Inflammatory macrophage (primary cell): Measurements from ENCODE around the gene CFAP126.
A peak's percentile ranks its signal among the peaks of the same experiment; 100 is the strongest.
"Not testable (repeated sequence)": the region's sequence is repeated elsewhere in the genome, so short reads cannot be mapped to it uniquely, and the experiment has no call there.

ENCODE experiments used
- DNase-seq, 2 donors: peaks; one replicate each; pipeline ENCODE4 v3.0.0-alpha.2; 2020 to 2022

CFAP126 gene

DNA sequence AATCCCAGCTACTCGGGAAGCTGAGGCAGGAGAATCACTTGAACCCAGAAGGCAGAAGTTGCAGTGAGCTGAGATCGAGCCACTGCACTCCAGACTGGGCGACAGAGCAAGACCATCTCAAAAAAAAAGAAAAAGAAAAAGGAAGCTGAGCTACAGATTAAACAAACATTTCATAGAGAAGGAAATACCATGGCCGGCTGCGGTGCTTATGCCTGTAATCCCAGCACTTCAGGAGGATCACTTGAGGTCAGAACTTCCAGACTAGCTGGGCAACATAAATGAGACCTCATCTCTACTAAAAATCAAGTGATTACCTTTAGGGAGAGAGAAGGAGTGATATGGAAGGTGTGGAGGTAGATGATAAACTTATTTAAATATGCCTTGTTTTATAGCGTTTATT, 14.0 kb upstream of the CFAP126 start:
- DNase-seq = no peak

DNA sequence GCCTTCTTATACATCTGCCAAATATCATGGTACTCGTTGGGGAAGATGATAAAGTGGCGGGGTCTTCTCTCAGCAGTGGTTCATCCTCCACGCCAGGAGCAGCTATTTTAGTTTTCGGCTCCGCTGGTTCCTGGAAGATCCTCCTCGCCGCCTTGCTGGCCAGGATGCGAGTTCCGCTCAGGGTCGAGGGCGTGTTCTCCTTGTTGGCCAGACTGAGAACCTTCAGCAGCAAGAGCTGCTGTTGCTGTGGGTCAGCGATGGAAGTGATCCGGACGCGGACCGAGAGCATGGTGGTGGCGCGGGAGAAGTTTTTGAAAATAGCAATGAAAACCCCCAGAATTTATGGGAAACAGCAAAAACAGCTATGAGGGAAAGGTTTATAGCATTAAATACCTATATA, 11.4 kb upstream of the CFAP126 start:
- peak in 1 of 2 donors; percentile 77 for DNase-seq

DNA sequence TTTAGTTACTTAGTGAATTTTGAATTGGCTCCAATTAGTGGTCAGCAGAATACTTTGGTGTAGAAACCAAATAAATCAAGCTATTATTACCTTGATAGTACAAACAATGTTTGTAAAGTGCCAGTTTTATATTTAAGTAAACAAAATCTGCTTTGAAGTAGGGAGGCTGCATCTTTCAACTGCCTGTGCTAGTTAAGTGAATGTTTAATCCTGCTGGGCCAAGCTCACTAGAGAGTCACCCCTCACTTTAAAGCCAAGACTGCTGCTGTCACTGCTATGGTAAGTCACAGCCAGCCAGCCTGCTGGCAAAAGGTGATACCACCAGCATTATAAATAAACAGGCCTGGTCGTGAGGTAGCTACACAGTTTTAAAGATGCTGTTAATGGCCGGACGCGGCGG, 10.3 kb upstream of the CFAP126 start:
- no peak for DNase-seq

DNA sequence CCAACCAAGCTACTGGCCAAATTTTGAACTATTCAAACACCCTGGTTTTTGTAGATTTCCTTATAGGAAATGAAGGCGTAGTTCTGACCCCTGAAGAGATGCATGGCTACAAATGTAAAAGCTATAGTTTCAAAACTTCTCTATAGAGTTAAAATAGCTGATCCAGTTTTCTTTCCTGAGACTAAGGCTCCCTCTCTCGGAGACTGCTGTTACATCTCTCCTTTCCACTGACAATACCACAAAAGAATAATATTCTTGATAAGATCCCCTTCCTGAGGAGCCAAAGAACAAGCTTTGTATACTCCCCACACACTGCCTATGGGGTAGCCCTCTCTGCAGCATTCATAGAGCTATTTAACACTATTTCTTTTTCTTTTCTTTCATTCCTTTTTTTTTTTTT, 6.7 kb upstream of the CFAP126 start:
- DNase-seq = peak in 1 of 2 donors; percentile 14

DNA sequence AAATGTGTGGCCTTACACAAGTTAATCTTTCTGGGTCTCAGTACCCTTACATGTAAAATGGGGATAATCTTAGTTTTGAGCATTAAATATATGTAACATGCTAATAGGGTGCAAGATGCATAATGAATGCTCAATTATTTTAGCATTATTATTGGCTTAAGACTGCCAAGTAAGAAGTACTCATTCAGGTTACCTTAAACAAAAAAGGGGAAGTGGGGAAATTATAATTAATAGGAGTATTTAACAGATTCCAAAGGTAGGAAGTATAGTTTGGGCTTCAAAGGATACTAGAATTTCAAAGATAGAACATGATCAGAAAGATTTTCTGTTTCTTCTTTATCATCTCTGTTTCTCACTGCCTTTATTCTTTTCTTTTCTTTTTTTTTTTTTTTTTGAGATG, 5.8 kb upstream of the CFAP126 start:
- DNase-seq = no peak

DNA sequence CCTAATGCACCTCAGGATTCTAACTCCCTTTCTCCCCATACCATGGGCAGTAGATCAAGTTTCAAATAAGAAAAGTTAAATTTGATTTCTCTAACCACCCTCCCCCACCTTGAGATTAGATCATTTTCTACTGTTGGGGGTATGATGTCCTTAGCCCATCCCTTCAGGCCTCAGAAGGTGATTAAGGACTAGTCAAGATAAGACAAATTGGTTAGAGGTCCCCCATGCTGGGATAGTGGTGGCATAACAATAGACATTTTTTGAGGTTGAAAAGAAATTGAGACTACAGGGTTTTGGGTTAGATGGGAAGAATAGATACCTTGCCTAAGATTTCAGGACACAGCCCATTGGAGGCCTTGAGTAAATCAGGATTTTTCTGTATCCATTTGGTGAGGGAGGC, 2.5 kb downstream of the CFAP126 start:
- DNase-seq = no peak

DNA sequence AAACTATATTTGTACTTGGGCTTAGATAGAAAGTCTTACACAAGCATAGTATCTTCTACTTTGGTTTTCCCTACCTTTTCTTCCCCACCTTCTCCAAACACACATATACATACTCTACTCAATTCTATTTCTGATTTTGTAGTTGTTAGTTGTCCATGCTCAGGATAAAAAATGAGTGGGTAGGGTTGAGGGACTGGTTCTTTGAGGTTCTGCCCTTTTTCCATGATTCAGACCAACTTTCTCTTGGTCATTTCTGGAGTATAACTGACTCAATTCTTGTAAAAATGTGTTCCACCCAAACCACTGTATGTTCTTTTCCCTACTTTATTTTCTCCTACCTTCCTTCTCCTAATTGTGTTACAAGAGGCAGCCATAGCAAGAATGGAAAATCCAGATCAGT, 3.3 kb downstream of the CFAP126 start:
- DNase-seq = no peak

DNA sequence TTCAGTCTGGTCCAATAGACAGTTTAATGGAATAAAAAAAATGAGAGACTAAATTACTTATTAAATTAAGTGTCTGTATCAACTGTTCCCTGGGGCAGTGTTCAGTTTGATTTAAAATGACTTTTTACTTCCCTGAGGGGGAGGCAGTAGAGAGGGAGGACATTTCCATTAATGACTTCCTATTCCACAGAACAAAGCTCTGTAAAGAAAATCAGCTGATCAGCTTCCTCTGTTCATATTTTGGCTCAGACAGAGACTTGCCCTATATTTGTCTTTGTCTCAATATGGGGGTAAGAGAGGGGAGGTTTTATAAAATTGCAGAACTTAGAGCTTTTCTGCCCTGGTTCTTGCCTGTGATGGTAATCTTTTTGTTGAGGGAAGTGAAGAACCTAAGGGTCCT, 8.4 kb downstream of the CFAP126 start:
- DNase-seq = peak; percentile 79 to 92

DNA sequence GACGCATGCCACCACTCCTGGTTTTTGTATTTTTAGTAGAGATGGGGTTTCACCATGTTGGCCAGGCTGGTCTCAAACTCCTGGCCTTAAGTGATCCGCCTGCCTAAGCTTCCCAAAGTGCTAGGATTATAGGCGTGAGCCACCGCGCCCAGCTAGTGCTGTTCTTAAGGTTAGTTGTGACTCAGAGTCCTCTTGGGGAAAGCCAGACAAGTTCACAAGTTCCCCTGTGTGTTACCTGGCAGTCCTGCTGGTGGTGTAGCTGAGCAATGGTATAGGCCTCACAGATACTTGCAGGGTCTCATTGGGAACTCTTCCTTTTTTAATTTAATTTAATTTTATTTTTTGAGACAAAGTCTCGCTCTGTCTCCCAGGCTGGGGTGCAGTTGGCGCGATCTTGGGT, 10.6 kb downstream of the CFAP126 start:
- DNase-seq = no peak

DNA sequence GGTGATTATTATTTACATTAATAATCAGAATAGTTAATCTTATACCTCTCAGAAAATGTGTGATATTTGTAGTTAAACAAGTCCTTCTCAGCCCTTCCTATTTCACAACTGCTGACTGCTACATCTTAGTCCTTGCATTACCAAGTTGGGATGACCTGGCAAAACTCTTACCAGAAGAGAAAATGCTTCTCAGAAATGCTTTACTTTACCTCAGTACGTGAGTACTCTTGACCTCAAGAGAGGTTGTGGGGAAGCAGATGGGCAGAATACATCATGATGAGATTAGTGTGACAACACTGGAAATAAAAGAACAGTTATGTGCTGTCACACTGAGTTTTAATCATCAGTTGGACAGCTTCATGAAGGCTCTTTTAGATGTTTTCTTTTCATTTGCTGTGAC, 16.2 kb downstream of the CFAP126 start:
- peak in 1 of 2 donors; percentile 36 for DNase-seq

DNA sequence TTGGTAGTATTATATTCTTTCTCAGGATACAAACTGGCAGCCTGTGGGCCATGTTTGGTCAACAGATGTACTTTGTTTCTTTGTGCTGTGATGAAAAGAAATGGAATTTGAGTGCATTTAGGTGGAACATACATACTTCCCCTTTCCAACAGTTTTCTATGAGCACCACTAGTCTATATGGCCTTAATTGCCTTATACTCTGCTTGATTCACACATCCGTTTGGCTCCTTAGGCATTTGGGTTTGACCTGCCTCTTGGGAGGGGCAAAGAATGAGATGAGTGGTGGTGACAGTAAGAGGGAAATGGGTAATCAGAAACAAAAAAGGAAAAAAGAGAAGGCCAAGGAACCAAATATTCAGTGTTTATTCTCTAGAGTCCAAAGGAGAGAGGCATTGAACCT, 17.0 kb downstream of the CFAP126 start:
- DNase-seq = no peak

DNA sequence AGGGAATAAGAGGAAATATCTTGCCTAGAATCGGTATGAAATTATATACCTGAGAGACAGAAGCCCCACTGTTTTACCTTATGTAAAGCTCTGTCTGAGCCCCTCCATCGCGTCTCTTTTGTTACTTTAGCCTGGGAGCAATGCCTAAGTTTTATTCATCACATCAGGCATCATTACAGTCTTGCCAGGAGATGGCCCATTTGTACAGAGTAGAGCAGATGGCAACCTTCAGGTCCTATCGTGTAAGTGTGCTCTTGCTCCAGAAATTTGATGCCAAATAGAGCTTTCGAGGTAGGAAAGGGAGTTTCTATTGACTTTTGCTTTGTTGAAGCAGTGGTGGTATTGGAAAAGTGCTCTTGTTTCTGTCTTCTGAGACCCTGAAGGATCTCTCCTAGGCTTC, 24.9 kb downstream of the CFAP126 start:
- DNase-seq = no peak

DNA sequence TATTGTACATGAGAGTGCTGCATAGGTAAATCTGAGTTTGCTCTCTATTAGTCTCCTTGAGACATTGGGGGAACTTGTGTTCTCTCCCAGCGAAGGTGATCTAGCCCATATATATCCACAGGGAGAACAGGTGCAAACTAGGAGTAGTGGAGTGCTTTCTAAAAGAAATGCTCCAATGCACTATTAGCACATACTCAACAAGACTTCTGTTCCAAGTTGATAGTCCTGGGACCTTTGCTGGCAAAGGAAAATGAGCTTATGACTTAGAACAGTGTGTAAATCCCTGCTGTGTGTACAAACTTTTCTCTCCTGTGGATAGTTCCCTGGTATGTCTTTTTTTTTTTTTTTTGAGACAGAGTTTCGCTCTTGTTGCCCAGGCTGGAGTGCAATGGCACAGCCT, 25.5 kb downstream of the CFAP126 start:
- no peak for DNase-seq

DNA sequence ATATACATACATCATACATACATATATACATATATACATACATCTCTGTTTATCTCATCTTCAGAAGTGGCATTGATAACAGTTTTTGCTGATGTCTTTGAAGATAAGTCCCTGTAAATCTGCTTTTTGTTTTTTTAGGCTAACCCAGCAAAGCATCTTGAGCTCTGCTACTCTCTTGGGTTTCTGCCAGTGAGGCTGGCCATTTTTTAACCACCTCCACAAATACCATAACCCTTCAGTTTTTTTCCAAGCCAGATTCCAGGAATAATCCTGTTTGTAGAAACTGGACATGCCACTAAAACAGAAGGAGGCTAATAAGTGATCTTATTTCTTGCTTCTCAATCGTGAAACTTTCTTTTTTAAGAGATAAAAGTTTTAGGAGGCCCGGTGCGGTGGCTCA, 31.9 kb downstream of the CFAP126 start:
- no peak for DNase-seq

DNA sequence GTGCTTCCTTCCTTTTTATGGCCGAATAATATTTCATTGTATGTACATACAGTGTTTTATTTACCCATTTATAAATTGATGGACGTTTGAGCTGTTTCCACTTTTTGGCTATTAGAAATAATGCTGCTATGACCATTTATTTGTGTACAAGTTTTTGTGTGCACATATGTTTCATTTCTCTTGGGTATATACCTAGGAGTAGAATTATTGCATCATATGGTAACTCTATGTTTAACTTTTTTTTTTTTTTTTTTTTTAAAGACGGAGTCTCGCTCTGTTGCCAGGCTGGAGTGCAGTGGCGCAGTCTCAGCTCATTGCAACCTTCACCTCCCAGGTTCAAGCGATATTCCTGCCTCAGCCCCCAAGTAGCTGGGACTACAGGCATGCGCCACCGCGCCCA, 34.5 kb downstream of the CFAP126 start:
- no peak for DNase-seq

DNA sequence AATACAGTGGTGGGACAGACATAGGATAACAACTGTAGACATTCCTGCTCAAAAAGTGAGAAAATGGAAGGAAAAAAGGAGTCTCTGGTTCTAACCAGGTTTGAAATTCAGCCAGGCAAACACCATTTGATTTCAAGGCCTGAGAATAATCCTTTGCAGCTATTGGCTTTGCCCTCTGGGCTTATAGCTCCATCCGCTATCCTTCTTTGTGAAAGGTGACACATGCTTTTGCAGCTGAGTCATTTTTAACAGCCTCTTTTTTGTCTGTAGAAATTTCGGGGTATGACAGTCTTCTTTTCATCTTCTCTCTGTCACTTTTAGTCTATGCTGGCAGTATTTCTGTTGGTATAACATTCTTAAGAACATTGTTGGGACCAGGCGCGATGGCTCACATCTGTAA, 37.3 kb downstream of the CFAP126 start:
- no peak for DNase-seq

DNA sequence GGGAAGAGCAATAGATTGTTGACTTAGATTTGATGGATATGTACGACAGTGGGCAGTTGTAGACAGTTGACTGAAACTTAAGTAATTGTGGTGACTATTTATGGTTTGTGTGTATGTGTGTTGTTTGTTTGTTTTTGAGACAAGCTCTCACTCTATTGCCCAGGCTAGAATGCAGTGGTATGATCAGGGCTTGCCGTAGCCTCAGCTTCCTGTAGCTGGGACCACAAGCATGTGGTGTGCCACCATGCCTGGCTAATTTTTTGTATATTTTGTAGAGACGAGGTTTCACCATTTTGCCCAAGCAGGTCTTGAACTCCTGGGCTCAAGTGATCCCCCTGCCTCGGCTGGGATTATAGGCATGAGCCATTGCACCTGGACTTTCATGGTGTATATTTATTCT, 43.7 kb downstream of the CFAP126 start:
- DNase-seq = no peak

DNA sequence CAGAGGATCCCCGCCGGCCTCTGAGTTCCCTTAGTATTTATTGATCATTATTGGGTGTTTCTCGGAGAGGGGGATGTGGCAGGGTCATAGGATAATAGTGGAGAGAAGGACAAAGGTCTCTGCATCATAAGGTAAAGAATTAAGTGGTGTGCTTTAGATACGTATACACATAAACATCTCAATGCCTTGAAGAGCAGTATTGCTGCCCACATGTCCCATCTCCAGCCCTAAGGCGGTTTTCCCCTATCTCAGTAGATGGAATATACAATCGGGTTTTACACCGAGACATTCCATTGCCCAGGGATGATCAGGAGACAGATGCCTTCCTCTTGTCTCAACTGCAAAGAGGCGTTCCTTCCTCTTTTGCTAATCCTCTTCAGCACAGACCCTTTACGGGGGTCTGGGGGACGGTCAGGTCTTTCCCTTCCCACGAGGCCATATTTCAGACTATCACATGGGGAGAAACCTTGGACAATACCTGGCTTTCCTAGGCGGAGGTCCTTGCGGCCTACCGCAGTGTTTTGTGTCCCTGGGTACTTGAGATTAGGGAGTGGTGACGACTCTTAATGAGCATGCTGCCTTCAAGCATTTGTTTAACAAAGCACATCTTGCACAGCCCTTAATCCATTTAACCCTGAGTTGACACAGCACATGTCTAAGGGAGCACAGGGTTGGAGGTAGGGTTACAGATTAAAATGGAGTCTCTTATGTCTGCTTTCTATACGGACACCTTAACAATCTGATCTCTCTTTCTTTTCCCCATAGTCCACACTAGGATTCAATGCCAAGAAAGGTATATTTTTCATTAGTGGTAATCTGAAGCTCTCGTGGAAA, 51.6 kb downstream of the CFAP126 start:
- DNase-seq = not testable (repeated sequence)
